GM12878 (cell line): ENCODE results near the gene VPS33B. TPM values are rescaled to one million over a fixed set of nuclear protein-coding genes. Genes with fewer than 3 reads are reported as not detected.

Source experiments
- BACH1 ChIP-seq: fragments of 450-650 bp; IDR thresholded peaks from 2 replicates; pipeline ENCODE4 v1.6.1; 2017; ENCODE audit warnings: mild to moderate bottlenecking, borderline replicate concordance
- CBFB ChIP-seq: IDR thresholded peaks from 2 replicates; pipeline ENCODE4 v1.6.1; 2016; ENCODE audit warnings: antibody characterized with exemption, low read depth
- CBX3 ChIP-seq: fragments of 200-600 bp; sonication (generic); IDR thresholded peaks from 2 replicates; pipeline ENCODE4 v1.6.1; 2016; ENCODE audit warnings: low read depth, borderline replicate concordance
- CBX5 ChIP-seq: sonication (generic); IDR thresholded peaks from 2 replicates; pipeline ENCODE4 v1.6.1; 2016; ENCODE audit warnings: low read depth, moderate library complexity, mild to moderate bottlenecking, inconsistent platforms
- CREB1 ChIP-seq: IDR thresholded peaks from 2 replicates; pipeline ENCODE4 v1.6.1; 2012; ENCODE audit warnings: low read depth, mild to moderate bottlenecking, inconsistent platforms
- EZH2 ChIP-seq: IDR thresholded peaks from 2 replicates; pipeline ENCODE4 v1.6.1; 2012; ENCODE audit warnings: low read depth, mild to moderate bottlenecking, control low read depth, inconsistent platforms, low read length, borderline replicate concordance; ENCODE audit not compliant: control insufficient read depth
- FOS ChIP-seq: IDR thresholded peaks from 3 replicates; pipeline ENCODE4 v1.6.1; 2011; ENCODE audit warnings: borderline replicate concordance; ENCODE audit not compliant: insufficient read length; ENCODE audit errors: extremely low read depth
- KDM1A ChIP-seq: fragments of 200-600 bp; sonication (generic); IDR thresholded peaks from 2 replicates; pipeline ENCODE4 v1.6.1; 2016; ENCODE audit warnings: borderline replicate concordance
- KLF5 ChIP-seq: fragments of 450-650 bp; IDR thresholded peaks from 2 replicates; pipeline ENCODE4 v1.6.1; 2014; ENCODE audit warnings: mild to moderate bottlenecking; ENCODE audit not compliant: partially characterized antibody
- MXI1 ChIP-seq: fragments of 150-350 bp; IDR thresholded peaks from 2 replicates; pipeline ENCODE4 v1.6.1; 2011; ENCODE audit warnings: low read depth, mild to moderate bottlenecking, inconsistent platforms, low read length, improper control_type of control experiment
- NR2F1 ChIP-seq: fragments of 450-650 bp; conservative IDR thresholded peaks from 2 replicates; pipeline ENCODE4 v1.6.1; 2017; ENCODE audit warnings: mild to moderate bottlenecking
- PML ChIP-seq: IDR thresholded peaks from 2 replicates; pipeline ENCODE4 v1.6.1; 2012; ENCODE audit warnings: low read length, inconsistent platforms
- RB1 ChIP-seq: fragments of 450-650 bp; formaldehyde crosslinking; IDR thresholded peaks from 2 replicates; pipeline ENCODE4 v1.6.1; 2017; ENCODE audit warnings: mild to moderate bottlenecking, borderline replicate concordance
- RFX5 ChIP-seq: IDR thresholded peaks from 2 replicates; pipeline ENCODE4 v1.6.1; 2011; ENCODE audit warnings: low read depth, low read length, improper control_type of control experiment
- SIN3A ChIP-seq: IDR thresholded peaks from 2 replicates; pipeline ENCODE4 v1.6.1; 2012; ENCODE audit warnings: low read depth, low read length, improper control_type of control experiment
- SREBF1 ChIP-seq: IDR thresholded peaks from 2 replicates; pipeline ENCODE4 v1.6.1; 2012; ENCODE audit warnings: mild to moderate bottlenecking, low read length
- SUZ12 ChIP-seq: fragments of 200-600 bp; sonication (generic); IDR thresholded peaks from one replicate; pipeline ENCODE4 v1.6.1; 2018; ENCODE audit warnings: antibody characterized with exemption, mild to moderate bottlenecking; ENCODE audit not compliant: unreplicated experiment
- TAF1 ChIP-seq: IDR thresholded peaks from 2 replicates; pipeline ENCODE4 v1.6.1; 2011; ENCODE audit warnings: mild to moderate bottlenecking, low read depth, low read length, borderline replicate concordance
- ZBED1 ChIP-seq: IDR thresholded peaks from 2 replicates; pipeline ENCODE4 v1.6.1; 2016; ENCODE audit warnings: borderline replicate concordance
- ZNF207 ChIP-seq: fragments of 450-650 bp; IDR thresholded peaks from 2 replicates; pipeline ENCODE4 v1.6.1; 2014; ENCODE audit warnings: antibody characterized with exemption, mild to moderate bottlenecking, borderline replicate concordance
- ZNF384 ChIP-seq: IDR thresholded peaks from 2 replicates; pipeline ENCODE4 v1.6.1; 2012; ENCODE audit warnings: low read depth, mild to moderate bottlenecking, low read length, improper control_type of control experiment, borderline replicate concordance
- polyA plus RNA-seq, 11 experiments: library from polyadenylated mRNA; depleted of rRNA in 4 of 11; unstranded in 6 of 11; stranded (reverse) in 5 of 11; fragments of >200 nt; fragmentation: Nextera tagmentation in 4 of 11; fragmentation: Illumina TruSeq in 1 of 11; extraction: Ambion mirVana in 4 of 11; extraction: Trizol in 1 of 11; gene quantifications; 1 replicate in 1 of 11; 2 replicates in 10 of 11; pipeline versions ENCODE4 v1.2.1 to v1.2.3, GENCODE V29; 2011 to 2016; ENCODE audit warnings: inconsistent platforms in 2 of 11, missing spikeins in 2 of 11, low read depth in 1 of 11
- total RNA-seq, 4 experiments: library from RNA; depleted of rRNA in 3 of 4; stranded (reverse); fragments of >200 nt in 3 of 4; fragmentation: Illumina TruSeq in 1 of 4; extraction: Trizol in 1 of 4; gene quantifications; 2 replicates each; pipeline versions ENCODE4 v1.2.1 to v1.2.3, GENCODE V29; 2013 to 2021
- TF ChIP-seq, protein P1 (sequence below): fragments of 150-350 bp; IDR thresholded peaks from 2 replicates; pipeline ENCODE4 v1.6.1; 2014; ENCODE audit warnings: mild to moderate bottlenecking, low read depth, low read length
- TF ChIP-seq, protein P2 (sequence below): fragments of 450-650 bp; formaldehyde crosslinking; IDR thresholded peaks from 2 replicates; pipeline ENCODE4 v1.5.0; 2022; ENCODE audit warnings: mild to moderate bottlenecking, missing genetic modification characterization

The VPS33B gene
- total and polyA plus RNA-seq, 10 of the 15 experiments (the other 5 are each of a cell fraction or from before 2014, with no cell fraction given), result 11.4 to 21.5 (median 15.2) TPM

DNA sequence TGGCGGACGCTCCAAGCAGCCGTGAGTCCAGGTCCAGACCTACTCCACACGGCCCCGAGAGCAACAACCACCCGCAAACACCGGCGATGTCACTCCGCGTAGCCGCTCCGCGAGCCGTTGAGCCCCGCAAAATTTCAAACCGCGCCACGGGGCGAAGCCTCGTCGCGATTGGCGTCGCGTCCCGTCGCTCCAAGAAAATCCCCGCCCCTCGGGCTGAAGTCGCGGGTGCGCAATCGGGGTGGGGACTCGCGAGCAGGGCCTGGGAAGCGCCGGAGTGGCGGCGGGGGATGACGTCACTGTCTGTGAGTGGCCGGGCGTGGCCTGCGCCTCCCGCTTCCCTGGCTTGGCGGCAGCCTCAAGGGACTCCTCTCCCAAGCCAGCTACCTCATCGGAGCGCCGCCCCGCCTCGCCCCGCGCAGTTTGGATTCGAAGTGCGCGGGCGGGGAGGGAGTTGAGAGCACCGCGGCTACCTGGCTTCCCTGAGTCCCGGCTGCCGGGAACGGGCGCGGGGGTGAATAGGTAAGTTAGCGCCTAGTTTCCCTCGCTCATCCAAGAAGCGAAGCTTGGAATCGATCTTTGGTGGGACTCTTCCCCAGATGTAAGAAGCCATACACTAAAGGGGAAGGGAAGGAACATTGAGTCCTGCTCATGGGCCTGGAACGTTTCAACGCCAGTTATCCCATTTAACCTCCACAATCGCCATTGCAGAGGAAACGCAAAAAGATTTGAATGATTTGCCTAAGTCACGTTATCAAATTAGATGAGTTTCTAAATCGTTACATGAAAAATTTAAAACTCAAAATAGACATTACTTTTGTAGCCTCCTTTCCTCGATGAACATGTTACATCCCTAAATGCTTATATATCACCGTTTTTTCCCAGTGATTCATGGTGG lies 27.7 kb downstream of the VPS33B start, which contains the start of gene PRC1 (continued):
- TF ChIP-seq, protein P1, sequence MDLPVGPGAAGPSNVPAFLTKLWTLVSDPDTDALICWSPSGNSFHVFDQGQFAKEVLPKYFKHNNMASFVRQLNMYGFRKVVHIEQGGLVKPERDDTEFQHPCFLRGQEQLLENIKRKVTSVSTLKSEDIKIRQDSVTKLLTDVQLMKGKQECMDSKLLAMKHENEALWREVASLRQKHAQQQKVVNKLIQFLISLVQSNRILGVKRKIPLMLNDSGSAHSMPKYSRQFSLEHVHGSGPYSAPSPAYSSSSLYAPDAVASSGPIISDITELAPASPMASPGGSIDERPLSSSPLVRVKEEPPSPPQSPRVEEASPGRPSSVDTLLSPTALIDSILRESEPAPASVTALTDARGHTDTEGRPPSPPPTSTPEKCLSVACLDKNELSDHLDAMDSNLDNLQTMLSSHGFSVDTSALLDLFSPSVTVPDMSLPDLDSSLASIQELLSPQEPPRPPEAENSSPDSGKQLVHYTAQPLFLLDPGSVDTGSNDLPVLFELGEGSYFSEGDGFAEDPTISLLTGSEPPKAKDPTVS, result no peak
- peak; percentile 75 for TF ChIP-seq BACH1
- peak; percentile 51; the same call in 1 of the 2 replicates for TF ChIP-seq RB1
- 0 out of 2 replicates have a peak, but pooled peaks have one; percentile 26 for TF ChIP-seq RFX5
- no peak; the same call in 1 of the 2 replicates for TF ChIP-seq ZBED1
- 0 out of 2 replicates have a peak, but pooled peaks have one; percentile 21 for TF ChIP-seq NR2F1
- no peak for TF ChIP-seq KDM1A
- peak; percentile 98 for TF ChIP-seq CREB1
- TF ChIP-seq SREBF1, result no peak
- TF ChIP-seq TAF1, result peak; percentile 52; the same call in 1 of the 2 replicates
- TF ChIP-seq CBX3, result no peak
- TF ChIP-seq ZNF207, result peak; percentile 57; the same call in 1 of the 2 replicates
- TF ChIP-seq FOS, result no peak
- TF ChIP-seq, protein P2, sequence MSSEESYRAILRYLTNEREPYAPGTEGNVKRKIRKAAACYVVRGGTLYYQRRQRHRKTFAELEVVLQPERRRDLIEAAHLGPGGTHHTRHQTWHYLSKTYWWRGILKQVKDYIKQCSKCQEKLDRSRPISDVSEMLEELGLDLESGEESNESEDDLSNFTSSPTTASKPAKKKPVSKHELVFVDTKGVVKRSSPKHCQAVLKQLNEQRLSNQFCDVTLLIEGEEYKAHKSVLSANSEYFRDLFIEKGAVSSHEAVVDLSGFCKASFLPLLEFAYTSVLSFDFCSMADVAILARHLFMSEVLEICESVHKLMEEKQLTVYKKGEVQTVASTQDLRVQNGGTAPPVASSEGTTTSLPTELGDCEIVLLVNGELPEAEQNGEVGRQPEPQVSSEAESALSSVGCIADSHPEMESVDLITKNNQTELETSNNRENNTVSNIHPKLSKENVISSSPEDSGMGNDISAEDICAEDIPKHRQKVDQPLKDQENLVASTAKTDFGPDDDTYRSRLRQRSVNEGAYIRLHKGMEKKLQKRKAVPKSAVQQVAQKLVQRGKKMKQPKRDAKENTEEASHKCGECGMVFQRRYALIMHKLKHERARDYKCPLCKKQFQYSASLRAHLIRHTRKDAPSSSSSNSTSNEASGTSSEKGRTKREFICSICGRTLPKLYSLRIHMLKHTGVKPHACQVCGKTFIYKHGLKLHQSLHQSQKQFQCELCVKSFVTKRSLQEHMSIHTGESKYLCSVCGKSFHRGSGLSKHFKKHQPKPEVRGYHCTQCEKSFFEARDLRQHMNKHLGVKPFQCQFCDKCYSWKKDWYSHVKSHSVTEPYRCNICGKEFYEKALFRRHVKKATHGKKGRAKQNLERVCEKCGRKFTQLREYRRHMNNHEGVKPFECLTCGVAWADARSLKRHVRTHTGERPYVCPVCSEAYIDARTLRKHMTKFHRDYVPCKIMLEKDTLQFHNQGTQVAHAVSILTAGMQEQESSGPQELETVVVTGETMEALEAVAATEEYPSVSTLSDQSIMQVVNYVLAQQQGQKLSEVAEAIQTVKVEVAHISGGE (CRISPR knock-in tag), result no peak
- TF ChIP-seq CBFB, result no peak; the same call in 1 of the 2 replicates
- peak; percentile 68 for TF ChIP-seq KLF5
- 0 out of 2 replicates have a peak, but pooled peaks have one; percentile 50 for TF ChIP-seq PML
- no peak for TF ChIP-seq SUZ12
- no peak for TF ChIP-seq CBX5
- TF ChIP-seq SIN3A, result peak; percentile 93
- TF ChIP-seq MXI1, result peak; percentile 64
- TF ChIP-seq EZH2, result no peak
- TF ChIP-seq ZNF384, result no peak; the same call in 1 of the 2 replicates
